Inferior parietal cortex (tissue), 1 donor: Measurements from ENCODE around the gene TSNAXIP1.
"Not testable (repeated sequence)": the region's sequence is repeated elsewhere in the genome, so short reads cannot be mapped to it uniquely, and the experiment has no call there.

Experiments used
- DNase-seq: peaks from one replicate; pipeline ENCODE4 v3.0.0-alpha.2; 2016; ENCODE audit errors: extremely low spot score

The TSNAXIP1 gene

DNA sequence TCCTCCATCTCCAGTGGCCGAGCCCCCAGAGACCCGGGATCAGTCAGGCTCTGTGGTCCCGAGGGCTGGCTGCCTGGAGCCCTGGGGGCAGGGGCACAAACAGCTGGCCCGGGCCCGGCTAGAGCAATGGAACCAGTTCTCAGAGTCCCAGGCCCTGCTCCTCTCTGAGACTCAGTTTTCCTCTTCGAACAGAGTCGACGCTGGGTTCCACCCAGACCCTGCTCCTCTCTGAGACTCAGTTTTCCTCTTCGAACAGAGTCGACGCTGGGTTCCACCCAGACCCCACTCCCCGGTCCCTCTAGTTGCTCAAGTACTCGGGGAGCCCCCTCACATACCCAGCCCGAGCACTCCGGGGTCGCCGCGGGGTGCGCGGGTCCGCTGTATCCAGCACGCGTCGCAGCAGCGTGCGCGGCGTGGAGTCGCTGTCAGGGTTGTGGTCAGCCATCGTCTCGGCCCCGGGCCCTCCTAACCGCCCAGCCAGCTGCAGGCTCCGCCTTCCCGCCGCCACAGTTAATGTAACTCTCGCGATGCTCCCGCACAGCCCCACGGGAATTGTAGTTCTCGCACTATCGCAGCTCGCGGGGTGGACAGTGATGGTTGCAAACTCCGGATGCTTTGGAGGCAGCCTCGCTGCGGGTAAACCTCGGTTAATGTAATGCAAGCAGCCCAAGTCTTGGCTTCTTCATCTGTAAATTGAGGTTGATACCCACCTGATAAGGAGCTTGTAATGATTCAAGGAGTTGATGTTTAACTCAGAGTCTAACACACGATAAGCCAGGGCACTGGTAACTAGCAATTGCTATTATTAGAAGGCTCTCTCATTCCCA, 26.9 kb downstream of the TSNAXIP1 start:
- DNase-seq: peak; percentile 96

DNA sequence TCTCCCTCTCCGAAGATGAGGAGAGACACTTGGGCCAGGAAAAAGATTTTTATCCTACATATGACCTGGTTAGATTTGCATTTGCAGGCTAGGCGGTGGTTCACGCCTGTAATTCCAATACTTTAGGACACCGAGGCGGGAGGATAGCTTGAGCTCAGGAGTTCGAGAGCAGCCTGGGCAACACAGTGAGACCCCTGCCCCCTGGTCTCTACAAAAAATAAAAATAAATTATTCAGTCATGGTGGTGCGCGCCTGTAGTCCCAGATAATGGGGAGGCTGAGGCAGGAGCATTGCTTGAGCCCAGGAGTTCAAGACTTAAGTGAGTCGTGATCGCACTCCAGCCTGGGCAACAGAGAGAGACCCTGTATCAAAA, 27.5 kb downstream of the TSNAXIP1 start:
- DNase-seq: no peak

DNA sequence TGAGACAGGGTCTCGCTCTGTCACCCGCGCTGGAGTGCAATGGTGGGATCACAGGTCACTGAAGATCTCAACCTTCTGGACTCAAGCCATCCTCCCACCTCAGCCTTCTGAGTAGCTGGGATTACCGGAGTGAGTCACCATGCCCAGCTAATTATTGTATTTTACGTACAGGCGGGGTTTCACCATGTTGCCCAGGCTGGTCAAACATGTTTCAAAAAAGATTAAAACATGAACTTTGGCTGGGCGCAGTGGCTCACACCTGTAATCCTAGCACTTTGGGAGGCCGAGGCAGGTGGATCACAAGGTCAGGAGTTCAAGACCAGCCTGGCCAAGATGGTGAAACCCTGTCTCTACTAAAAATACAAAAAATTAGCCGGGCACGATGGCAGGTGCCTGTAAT, 30.5 kb downstream of the TSNAXIP1 start:
- not testable (repeated sequence) for DNase-seq

DNA sequence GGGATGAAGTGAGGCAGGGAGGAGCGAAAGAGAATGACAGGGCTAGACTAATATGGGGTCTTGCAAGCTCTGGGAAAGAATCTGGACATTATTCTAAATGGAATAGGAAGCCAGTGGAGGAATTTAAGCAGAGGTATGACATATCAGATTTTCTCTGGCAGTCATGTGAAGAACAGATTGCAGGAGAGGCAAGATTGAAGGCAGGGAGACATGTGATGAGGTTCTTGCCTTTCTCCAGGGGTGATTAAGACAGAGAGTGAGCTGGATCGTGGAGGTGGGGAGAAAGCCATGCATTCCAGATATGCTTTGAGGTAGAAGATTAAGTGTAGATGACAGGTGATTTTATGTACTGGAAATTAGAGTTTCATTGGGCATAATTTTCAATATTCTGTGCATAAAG, 31.1 kb downstream of the TSNAXIP1 start:
- no peak for DNase-seq

DNA sequence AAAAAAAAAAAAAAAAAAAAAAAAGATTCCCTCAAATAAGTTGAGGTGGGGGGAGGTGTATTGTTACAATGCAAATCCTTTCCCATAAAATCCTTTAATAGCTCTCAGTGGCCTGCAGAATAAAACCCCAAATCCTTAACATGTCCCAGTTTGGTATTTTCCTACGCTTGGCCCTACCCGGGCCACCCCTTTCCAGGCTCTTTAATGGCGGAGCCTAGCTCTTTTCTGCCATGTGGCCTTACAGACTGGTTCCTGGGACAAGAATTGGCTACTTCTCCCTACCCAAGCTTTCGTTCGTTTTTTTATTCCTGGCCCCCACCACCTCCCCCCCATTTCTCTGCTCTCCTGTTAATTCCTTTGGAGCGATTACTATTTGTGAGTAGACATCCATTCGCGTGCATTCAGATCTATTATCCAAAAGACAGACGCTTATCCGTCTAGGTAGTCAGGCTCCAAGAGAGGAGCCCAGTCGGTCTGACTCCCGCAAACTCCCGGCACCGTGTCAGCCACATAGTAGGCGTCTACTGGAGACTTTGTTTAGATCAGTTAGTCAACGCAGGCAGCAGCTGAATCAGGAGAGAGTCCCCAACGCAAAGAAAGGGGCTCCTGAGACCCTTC, 34.6 kb downstream of the TSNAXIP1 start:
- no peak for DNase-seq

DNA sequence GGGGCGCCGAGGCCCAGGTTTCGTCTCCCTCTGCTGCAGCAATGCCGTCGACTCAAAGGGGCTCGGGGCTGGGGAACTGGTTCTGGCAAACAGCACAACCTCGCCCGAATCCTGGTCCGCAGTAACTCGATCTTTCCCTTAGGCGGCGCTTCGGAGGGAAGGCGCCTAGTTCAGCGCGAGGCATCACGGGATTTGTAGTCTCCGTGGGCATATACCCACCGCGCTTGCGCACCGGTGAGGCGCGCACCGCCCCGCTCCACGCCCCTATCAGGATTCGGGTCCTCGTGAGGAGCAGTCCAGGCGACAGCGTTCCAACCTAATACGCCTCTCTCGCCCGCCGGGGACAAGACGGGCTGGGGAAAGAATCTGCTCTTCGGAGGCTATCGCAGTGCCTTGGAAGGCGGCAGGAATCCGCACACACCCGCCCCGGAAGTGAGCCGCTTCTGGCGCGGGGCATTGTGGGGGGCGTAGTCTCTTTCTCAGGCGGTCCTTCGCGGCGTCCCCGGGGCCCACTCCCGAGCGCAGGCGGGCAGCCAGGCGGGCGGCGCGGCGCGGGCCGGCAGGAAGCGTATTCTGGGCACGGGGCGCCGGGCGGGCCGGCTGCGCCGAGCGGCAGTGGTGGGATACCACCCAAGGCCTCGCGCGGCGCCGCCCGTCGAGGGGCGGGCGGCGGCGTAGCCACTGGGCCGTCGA, 35.3 kb downstream of the TSNAXIP1 start, which contains the start of gene THAP11:
Gene THAP11, plus strand, starts transcription at position 505 of the 693 bp plus-strand sequence. CDS start 235 bp downstream, outside the sequence.
- DNase-seq: peak; percentile 99

DNA sequence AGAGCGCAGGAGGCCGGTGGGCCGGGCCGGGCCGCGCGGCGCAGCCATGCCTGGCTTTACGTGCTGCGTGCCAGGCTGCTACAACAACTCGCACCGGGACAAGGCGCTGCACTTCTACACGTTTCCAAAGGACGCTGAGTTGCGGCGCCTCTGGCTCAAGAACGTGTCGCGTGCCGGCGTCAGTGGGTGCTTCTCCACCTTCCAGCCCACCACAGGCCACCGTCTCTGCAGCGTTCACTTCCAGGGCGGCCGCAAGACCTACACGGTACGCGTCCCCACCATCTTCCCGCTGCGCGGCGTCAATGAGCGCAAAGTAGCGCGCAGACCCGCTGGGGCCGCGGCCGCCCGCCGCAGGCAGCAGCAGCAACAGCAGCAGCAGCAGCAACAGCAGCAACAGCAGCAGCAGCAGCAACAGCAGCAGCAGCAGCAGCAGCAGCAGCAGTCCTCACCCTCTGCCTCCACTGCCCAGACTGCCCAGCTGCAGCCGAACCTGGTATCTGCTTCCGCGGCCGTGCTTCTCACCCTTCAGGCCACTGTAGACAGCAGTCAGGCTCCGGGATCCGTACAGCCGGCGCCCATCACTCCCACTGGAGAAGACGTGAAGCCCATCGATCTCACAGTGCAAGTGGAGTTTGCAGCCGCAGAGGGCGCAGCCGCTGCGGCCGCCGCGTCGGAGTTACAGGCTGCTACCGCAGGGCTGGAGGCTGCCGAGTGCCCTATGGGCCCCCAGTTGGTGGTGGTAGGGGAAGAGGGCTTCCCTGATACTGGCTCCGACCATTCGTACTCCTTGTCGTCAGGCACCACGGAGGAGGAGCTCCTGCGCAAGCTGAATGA, 36.0 kb downstream of the TSNAXIP1 start:
- peak; percentile 53 for DNase-seq

DNA sequence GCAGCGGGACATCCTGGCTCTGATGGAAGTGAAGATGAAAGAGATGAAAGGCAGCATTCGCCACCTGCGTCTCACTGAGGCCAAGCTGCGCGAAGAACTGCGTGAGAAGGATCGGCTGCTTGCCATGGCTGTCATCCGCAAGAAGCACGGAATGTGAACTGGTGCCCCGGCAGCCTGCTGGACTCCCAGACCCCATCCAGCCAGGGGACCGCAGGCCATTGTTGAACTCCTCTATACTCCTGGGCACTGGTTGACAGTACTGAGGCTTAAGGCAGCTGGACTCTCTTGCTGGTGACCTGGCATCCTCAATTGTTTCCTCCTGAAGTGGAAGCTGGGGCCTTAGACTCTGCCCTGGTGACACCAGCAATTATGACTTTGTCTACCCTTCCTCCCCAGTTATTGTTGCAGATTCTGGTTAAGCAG, 36.7 kb downstream of the TSNAXIP1 start:
- DNase-seq: no peak

DNA sequence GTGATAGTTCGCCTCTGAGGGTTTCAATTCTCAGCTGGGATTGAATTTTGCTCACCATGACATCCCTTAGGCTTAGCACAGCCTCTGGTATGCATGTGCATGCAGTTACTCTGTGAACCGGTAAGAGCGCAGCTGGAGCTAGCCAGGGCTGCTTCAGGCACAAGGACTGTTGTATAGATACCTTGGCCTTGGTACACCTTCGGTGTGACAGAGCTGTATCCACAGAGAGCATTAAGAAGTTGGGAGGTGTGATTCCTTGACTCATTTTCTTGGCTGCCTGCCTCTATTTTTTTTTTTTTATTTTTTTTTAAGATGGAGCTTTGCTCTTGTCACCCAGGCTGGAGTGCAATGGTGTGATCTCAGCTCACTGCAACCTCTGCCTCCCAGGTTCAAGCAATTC, 37.8 kb downstream of the TSNAXIP1 start:
- no peak for DNase-seq

DNA sequence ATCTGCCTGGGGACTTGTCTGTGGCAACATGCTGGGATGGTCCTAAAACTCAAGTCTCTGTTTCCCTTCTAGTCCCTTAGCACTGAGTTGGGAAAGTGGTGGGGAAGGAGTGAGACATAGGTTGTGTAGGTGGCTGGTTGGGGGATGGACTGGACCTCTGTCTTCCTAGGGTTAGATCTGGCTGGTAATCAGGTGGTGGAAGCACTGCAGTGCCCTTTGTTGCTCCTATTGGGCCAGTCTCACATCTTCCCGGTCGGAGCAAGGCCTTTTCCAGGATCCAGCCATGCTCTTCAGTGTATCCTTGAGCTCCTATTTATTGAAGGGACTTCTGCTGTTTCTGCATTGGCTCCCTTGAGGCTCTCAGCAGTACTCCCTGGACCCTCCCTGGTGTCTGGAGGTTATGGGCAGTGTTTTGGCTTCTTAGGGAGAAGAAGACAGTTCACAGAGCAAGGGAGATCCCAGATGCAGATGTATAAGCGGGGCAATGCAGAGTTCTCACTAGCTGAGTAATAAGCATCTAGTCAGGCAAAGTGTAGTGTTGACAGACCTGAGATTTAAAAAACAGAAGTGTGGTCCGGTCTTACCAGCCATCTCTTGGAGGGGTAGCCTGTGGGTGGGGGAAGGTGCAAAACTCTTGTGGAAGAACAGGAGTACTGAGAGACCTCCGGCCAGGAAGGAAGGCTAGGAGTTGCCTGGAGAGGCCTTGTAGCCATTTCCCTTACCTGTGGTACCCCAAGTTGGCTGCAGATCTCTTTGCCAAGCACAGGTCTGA, 38.8 kb downstream of the TSNAXIP1 start:
- no peak for DNase-seq

DNA sequence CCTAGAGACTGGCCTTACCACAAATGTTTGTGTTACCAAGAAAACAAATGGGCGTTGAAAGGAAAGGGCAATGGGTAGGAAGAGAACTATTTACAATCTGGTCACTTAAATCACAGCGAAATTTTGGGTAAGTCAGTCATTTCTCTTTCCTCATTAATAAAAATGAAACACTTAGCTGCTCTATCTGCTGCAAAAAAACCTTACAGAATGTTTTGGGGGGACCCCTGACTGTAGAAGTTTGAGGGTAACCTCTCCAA, 39.3 kb downstream of the TSNAXIP1 start:
- DNase-seq: no peak

DNA sequence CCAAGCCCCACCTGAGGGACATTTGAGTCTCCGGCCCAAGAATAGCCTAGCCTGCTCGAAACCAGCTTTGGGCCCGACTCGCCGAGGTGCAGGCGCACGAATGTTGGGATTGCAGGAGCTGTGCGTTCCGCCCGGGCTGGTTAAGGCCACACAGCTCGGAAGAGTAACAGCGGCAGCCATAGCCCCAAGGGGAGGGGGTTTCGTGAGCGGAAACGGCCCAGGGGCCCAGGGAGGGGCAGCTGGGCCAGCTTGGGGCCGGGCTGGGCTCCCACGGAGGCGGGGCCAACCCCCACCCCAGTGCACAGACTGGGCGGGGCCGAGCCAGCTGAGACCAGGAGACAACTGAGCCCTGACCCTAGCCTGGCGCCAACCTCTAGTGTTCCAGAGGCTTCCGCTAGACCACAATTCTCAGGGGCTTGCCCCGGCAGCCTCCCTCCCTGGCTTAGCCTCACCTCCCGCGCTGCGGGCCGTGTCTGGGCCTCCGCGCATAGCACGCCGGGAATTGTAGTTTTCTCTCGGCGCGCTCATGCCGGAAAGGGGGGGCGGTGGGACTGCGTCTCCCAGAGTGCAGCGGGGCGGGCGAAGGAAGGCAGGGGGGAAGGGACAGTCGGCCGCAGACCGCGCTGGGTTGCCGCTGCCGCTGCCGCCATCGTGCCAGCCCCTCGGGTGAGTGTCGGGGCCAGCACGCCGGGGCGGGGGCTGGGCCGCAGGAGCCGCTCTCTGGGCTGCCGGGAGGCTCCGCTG, 39.8 kb downstream of the TSNAXIP1 start, which contains the start of gene NUTF2:
Gene NUTF2, plus strand, starts transcription at position 614 of the 744 bp plus-strand sequence. CDS start 18,198 bp downstream, outside the sequence.
- DNase-seq: peak; percentile 93

DNA sequence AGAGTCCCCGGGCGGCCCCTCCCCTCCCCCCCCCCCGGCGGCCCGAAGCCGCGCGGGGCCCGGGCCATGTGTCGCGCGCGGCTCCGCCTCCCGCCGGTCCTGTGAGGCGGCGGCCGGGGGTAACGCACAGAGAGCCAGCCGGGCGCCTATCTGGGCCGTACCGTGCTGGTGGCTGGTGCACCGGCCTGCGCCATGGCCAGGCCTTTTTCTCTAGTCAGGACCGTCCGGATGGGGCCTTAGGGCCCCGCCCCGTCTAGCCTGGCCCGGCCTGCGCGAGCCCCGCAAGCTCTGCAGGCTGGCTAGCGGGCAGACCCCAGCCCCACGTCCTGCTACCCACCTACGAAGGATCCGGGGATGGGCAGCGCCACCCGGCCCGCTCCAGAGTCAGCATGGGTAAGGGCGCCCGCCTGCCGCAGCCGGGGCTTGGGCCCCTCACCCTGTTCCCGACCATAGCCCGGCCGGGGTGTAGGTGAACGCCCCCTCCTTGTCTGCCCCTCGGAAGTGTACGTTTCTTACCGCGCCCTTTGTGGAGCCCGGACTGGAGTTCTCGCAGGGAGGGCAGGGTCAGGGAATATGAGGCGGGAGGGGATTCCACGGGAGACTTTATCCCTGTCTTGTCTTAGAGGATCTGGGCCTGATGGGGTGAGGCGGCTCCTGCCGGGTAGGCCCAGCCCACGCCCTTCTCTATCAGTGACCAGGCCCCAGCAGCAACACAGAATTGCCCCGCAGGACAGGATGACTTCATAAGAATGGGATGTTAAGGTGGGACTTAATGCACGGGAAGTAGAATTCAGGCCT, 40.6 kb downstream of the TSNAXIP1 start, which contains the start of gene CENPT:
Gene CENPT, minus strand, starts transcription at position 630 of the 798 bp plus-strand sequence. CDS start 13,834 bp downstream, outside the sequence.
- no peak for DNase-seq

DNA sequence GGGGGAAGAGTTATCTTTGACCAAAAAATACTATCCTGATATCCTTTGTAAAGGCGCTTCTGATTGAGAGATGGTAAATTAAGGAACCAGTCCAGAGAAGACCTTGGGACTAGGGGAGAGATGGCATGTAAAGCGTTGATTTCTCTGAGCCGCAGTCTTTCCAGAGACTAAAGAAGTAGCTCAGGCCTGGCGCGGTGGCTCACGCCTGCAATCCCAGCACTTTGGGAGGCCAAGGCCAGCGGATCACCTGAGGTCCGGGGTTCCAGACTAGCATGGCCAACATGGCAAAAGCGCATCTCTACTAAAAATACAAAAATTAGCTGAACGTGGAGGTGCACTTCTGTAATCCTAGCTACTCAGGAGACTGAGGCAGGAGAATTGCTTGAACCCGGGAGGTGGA, 41.4 kb downstream of the TSNAXIP1 start:
- no peak for DNase-seq

DNA sequence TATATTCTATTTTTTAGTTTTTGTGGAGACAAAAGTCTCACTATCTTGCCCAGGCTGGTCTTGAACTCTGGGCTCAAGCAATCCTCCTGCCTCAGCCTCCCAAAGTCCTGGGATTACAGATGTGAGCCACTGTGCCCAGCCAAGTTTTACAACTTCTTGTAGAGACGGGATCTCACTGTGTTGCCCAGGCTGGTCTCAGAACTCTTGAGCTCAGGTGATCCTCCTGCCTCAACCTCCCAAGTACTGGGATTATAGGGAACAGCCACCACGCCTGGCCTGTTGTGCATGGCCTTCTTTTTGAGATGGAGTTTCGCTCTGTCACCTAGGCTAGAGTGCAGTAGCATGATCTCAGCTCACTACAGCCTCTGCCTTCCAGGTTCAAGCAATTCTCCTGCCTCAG, 47.0 kb downstream of the TSNAXIP1 start:
- DNase-seq: no peak

DNA sequence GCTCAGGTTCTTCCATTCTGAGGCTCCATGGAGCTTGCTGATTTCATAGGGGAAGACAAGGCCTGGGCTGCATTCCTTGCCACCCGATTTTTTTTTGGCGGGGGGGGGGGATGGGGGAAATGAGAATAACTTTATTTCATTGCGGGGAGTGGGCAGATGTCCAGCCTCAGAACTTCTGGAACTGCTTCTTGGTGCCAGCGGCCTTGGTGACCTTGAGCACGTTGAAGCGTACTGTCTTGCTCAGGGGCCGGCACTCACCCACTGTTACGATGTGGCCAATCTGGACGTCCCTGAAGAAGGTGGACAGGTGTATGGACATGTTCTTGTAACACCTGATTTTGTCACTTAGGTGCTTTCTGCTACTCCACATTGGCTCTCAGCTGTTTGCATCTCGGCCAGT, 49.1 kb downstream of the TSNAXIP1 start:
- DNase-seq: no peak

DNA sequence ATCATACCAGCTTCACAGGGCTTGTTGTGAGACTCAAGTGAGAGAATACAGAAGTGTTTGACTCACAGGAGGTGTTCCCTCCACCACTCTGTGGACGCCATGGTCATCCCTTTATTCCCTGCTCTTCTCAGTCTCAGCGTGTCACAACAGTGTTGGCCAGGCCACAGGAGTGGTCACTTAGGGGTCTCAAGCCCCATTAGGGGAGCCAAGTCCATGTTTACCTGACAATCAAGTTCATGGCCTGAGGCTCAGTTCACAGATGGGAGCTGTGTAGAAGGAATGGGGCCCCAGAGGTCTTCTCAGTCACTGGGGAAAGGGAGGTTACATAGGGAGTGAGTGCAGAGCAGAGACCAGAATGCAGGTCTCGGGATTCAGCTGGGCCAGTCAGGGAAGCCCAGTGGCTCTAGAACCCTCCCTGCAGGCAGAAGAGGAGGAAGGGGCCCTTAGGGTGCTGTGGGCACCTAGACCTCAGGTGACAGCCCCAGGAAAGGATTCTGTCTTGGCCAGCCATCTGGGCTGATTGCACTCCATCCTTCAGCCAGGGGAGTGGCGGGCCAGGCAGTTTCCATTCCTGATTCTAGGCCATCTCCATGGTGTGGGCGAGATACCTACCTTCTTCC, 50.3 kb downstream of the TSNAXIP1 start:
- DNase-seq: no peak

DNA sequence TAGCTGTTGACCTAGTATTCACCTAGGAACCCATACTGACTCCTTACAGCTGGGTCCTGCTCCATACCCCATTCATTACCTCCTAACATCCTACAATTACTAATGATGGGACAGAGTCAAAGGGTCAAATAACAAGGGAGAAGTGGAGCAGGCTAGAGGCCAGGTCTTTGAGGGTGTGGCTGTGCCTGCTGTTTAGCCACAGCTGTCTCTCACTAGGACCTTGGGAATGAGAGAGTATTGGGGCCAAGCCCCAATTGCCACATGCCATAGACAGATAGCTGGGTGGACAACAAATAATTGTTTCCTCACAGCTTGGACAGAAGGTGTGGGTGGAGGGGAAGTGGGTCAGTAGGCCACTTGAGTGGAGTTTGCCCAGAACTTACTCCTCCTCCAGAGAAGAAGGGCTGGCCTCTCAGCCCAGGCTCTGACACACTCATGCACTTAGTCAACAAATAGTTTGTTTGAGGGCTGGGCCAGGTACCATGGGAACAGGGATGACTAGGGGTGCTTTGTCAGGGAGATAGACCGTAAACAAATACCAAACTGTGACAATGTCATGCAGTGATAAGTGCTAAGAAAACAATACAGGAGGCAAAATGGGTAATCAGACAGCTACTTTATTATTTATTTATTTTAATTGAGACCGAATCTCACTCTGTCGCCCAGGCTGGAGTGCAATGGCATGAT, 51.0 kb downstream of the TSNAXIP1 start:
- no peak for DNase-seq
